K562 (cell line): ENCODE measurements around the gene EFCAB8.

Experiments
- CBX3 ChIP-seq, 2 experiments: IDR thresholded peaks; 1 replicate in 1 of 2; 2 replicates in 1 of 2; pipeline ENCODE4 v1.6.1; 2012; ENCODE audit warnings: inconsistent platforms in 2 of 2, low read length in 2 of 2, borderline replicate concordance in 1 of 2, control low read depth in 1 of 2
- CEBPG ChIP-seq, 3 experiments: fragments of 200-800 bp in 1 of 3; sonication (Bioruptor generic) in 1 of 3; sonication (generic) in 1 of 3; formaldehyde crosslinking in 1 of 3; IDR thresholded peaks in 2 of 3; conservative IDR thresholded peaks in 1 of 3; 2 replicates each; pipeline versions ENCODE4 v1.6.1 to v1.8.0; 2016 to 2022; ENCODE audit warnings: missing compliant biosample characterization in 2 of 3, missing genetic modification characterization in 2 of 3, mild to moderate bottlenecking in 1 of 3, missing genetic modification reagents in 1 of 3
- FOS ChIP-seq: IDR thresholded peaks from 3 replicates; pipeline ENCODE4 v1.6.1; 2011; ENCODE audit not compliant: insufficient read length; ENCODE audit errors: extremely low read depth
- HNRNPLL ChIP-seq: fragments of 200-400 bp; formaldehyde crosslinking; IDR thresholded peaks from 2 replicates; pipeline ENCODE4 v1.6.1; 2017; ENCODE audit warnings: low read length, low read depth, mild to moderate bottlenecking; ENCODE audit not compliant: poor library complexity, severe bottlenecking
- LARP7 ChIP-seq: fragments of 450-650 bp; IDR thresholded peaks from 2 replicates; pipeline ENCODE4 v1.6.1; 2016
- NBN ChIP-seq: fragments of 450-650 bp; IDR thresholded peaks from 2 replicates; pipeline ENCODE4 v1.6.1; 2016; ENCODE audit warnings: low read depth, mild to moderate bottlenecking
- TAF1 ChIP-seq: IDR thresholded peaks from 2 replicates; pipeline ENCODE4 v1.6.1; 2011; ENCODE audit warnings: mild to moderate bottlenecking, low read length, moderate library complexity; ENCODE audit not compliant: insufficient read depth, control insufficient read depth, severe bottlenecking; ENCODE audit errors: extremely low read depth
- U2AF1 ChIP-seq: fragments of 200-400 bp; formaldehyde crosslinking; optimal IDR thresholded peaks from 2 replicates; pipeline ENCODE3; 2017; ENCODE audit warnings: mild to moderate bottlenecking, low read depth, low read length, moderate library complexity
- ZNF175 ChIP-seq: fragments of 200-800 bp; sonication (Bioruptor generic); IDR thresholded peaks from 2 replicates; pipeline ENCODE4 v1.6.1; 2016; ENCODE audit warnings: low read depth, mild to moderate bottlenecking, missing genetic modification characterization, missing compliant biosample characterization
- TF ChIP-seq, protein P1 (sequence below), 2 experiments: fragments of 450-650 bp; IDR thresholded peaks; 2 replicates each; pipeline ENCODE4 v1.6.1; 2016
- TF ChIP-seq, protein P2 (sequence below): sonication (generic); formaldehyde crosslinking; IDR thresholded peaks from 2 replicates; pipeline ENCODE4 v1.8.0; 2022; ENCODE audit warnings: mild to moderate bottlenecking, low read depth, missing genetic modification reagents
- TF ChIP-seq, protein P3 (sequence below): fragments of 450-650 bp; formaldehyde crosslinking; IDR thresholded peaks from 2 replicates; pipeline ENCODE4 v1.4.0; 2020; ENCODE audit warnings: mild to moderate bottlenecking, moderate library complexity

DNA sequence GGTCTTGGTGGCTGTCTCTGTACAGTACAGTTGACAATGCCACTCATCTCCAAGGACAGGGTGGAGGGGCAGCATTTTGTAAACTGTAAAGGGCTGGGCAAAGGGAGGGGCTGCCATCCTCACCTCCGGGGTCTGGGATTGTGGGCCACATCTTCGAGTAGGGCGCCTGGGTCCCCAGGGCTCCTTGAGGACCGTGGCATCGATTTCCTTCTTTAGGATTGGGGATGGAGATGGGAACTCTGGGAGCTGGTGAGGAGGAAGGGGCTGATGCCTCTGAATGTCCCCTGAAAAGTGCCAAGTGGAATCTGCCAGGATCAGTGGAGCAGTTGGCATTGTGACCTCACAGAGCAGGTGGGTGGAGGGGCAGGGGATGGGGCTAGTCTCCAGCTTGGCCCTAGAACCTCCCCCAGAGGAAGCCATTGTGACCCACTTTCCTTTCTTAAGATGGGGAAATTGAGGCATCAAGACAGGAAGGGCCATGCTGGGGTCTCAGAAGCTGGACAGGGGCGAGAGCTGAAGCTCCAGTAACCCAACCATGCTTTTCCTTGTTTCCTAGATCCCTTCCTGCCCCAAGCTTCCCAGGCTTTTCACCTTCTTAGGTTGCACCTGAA is 145.5 kb downstream of the EFCAB8 start, which contains the start of gene SUN5:
- TF ChIP-seq TAF1 (no peak), CBX3 (IDR thresholded peaks at IDR 0.05; ENCODE audit: borderline replicate concordance in 1 of 2, low read length in 2 of 2) (no peak), NBN (no peak), FOS (no peak), U2AF1 (no peak), ZNF175 (CRISPR knock-in tag) (no peak), CEBPG (CRISPR knock-in tag; IDR thresholded peaks at IDR 0.05) (no peak), CEBPG (tag; conservative IDR thresholded peaks at IDR 0.05 in 1 of 2, IDR thresholded peaks at IDR 0.05 in 1 of 2) (no peak), LARP7 (no peak), HNRNPLL (no peak)
- TF ChIP-seq, protein P1, sequence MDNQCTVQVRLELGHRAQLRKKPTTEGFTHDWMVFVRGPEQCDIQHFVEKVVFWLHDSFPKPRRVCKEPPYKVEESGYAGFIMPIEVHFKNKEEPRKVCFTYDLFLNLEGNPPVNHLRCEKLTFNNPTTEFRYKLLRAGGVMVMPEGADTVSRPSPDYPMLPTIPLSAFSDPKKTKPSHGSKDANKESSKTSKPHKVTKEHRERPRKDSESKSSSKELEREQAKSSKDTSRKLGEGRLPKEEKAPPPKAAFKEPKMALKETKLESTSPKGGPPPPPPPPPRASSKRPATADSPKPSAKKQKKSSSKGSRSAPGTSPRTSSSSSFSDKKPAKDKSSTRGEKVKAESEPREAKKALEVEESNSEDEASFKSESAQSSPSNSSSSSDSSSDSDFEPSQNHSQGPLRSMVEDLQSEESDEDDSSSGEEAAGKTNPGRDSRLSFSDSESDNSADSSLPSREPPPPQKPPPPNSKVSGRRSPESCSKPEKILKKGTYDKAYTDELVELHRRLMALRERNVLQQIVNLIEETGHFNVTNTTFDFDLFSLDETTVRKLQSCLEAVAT (IDR thresholded peaks at IDR 0.05): no peak
- TF ChIP-seq, protein P2, sequence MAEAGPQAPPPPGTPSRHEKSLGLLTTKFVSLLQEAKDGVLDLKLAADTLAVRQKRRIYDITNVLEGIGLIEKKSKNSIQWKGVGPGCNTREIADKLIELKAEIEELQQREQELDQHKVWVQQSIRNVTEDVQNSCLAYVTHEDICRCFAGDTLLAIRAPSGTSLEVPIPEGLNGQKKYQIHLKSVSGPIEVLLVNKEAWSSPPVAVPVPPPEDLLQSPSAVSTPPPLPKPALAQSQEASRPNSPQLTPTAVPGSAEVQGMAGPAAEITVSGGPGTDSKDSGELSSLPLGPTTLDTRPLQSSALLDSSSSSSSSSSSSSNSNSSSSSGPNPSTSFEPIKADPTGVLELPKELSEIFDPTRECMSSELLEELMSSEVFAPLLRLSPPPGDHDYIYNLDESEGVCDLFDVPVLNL (CRISPR knock-in tag): no peak
- TF ChIP-seq, protein P3, sequence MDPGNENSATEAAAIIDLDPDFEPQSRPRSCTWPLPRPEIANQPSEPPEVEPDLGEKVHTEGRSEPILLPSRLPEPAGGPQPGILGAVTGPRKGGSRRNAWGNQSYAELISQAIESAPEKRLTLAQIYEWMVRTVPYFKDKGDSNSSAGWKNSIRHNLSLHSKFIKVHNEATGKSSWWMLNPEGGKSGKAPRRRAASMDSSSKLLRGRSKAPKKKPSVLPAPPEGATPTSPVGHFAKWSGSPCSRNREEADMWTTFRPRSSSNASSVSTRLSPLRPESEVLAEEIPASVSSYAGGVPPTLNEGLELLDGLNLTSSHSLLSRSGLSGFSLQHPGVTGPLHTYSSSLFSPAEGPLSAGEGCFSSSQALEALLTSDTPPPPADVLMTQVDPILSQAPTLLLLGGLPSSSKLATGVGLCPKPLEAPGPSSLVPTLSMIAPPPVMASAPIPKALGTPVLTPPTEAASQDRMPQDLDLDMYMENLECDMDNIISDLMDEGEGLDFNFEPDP: no peak
